BLaER1 treated with 17β-estradiol and CSF1 and Interleukin-3, amounts not matched to agents 10 nM and 100 nM (cell line): ENCODE results near the gene UBE2U.

Source experiments
- H3K27ac ChIP-seq, 11 experiments: shearing (Covaris generic); formaldehyde crosslinking; 2 replicates each; pipeline ENCODE4 v1.8.1; 2022
- H3K27me3 ChIP-seq, 11 experiments: shearing (Covaris generic); formaldehyde crosslinking; 2 replicates each; pipeline ENCODE4 v1.8.1; 2022
- H3K36me3 ChIP-seq, 11 experiments: shearing (Covaris generic); formaldehyde crosslinking; 2 replicates each; pipeline ENCODE4 v1.8.1; 2022
- H3K4me1 ChIP-seq, 10 experiments: shearing (Covaris generic); formaldehyde crosslinking; 2 replicates each; pipeline ENCODE4 v1.8.1; 2022
- H3K4me2 ChIP-seq, 11 experiments: shearing (Covaris generic); formaldehyde crosslinking; 2 replicates each; pipeline ENCODE4 v1.8.1; 2022
- H3K4me3 ChIP-seq, 10 experiments: shearing (Covaris generic); formaldehyde crosslinking; 2 replicates each; pipeline ENCODE4 v1.8.1; 2022
- H3K9ac ChIP-seq, 11 experiments: shearing (Covaris generic); formaldehyde crosslinking; 2 replicates each; pipeline ENCODE4 v1.8.1; 2022
- H3K9me3 ChIP-seq, 11 experiments: shearing (Covaris generic); formaldehyde crosslinking; replicated peaks in 1 of 11; 2 replicates each; pipeline ENCODE4 v1.8.1; 2022
- H4K20me1 ChIP-seq, 11 experiments: shearing (Covaris generic); formaldehyde crosslinking; 2 replicates each; pipeline ENCODE4 v1.8.1; 2022
- Cebpa-rat ChIP-seq, 11 experiments: shearing (Covaris generic); IDR thresholded peaks; 2 replicates each; pipeline ENCODE4 v1.8.1; 2022

UBE2U gene

GRCh38 chr1:64263335-64263734 lies 59.9 kb downstream of the UBE2U start:
- Histone ChIP-seq H3K36me3 (no peaks in the 10 kb centered on the region), H3K27me3 (no peaks in the 10 kb centered on the region), H3K9ac (no peak overlapping the region), H3K27ac (no peak overlapping the region), H3K4me3 (no peak overlapping the region), H3K4me2 (no peak overlapping the region), H3K9me3 (no peaks in the 10 kb centered on the region), H4K20me1 (no peaks in the 10 kb centered on the region), H3K4me1 (peaks cover 0 to 3% (median 0%) of the 10 kb centered on the region in 10 experiments; a peak in 1 of 20 replicates)
- no peak for TF ChIP-seq Cebpa-rat (IDR thresholded peaks at IDR 0.05)

- Histone ChIP-seq H3K9ac (no peak overlapping the region), H3K36me3 (no peaks in the 10 kb centered on the region), H3K4me2 (no peak overlapping the region), H3K4me3 (no peak overlapping the region), H3K4me1 (peaks cover 0 to 3% (median 0%) of the 10 kb centered on the region in 10 experiments; a peak in 1 of 20 replicates), H4K20me1 (no peaks in the 10 kb centered on the region), H3K9me3 (no peaks in the 10 kb centered on the region), H3K27me3 (no peaks in the 10 kb centered on the region), H3K27ac (no peak overlapping the region)
- no peak for TF ChIP-seq Cebpa-rat (IDR thresholded peaks at IDR 0.05)
Observed at GRCh38 chr1:64263856-64264255, 60.4 kb downstream of the UBE2U start.

GRCh38 chr1:64265141-64265540 lies 61.7 kb downstream of the UBE2U start:
- Histone ChIP-seq H3K4me2 (no peak overlapping the region), H3K4me3 (no peak overlapping the region), H4K20me1 (no peaks in the 10 kb centered on the region), H3K27ac (no peak overlapping the region), H3K4me1 (peaks cover 0 to 7% (median 2%) of the 10 kb centered on the region in 10 experiments; a peak in 9 of 20 replicates), H3K36me3 (no peaks in the 10 kb centered on the region), H3K9me3 (no peaks in the 10 kb centered on the region), H3K9ac (no peak overlapping the region), H3K27me3 (no peaks in the 10 kb centered on the region)
- no peak for TF ChIP-seq Cebpa-rat (IDR thresholded peaks at IDR 0.05)

- Histone ChIP-seq H3K4me2 (no peak overlapping the region), H3K4me1 (peaks cover 0 to 7% (median 2%) of the 10 kb centered on the region in 10 experiments; a peak in 9 of 20 replicates), H3K4me3 (no peak overlapping the region), H3K9me3 (no peaks in the 10 kb centered on the region; a peak in 1 of 22 replicates), H3K36me3 (no peaks in the 10 kb centered on the region), H3K27me3 (no peaks in the 10 kb centered on the region), H3K9ac (no peak overlapping the region), H3K27ac (no peak overlapping the region), H4K20me1 (no peaks in the 10 kb centered on the region)
- TF ChIP-seq Cebpa-rat (IDR thresholded peaks at IDR 0.05): no peak
Observed at GRCh38 chr1:64266991-64267390, 63.6 kb downstream of the UBE2U start.

- Histone ChIP-seq H3K4me1 (peaks cover 0 to 7% (median 2%) of the 10 kb centered on the region in 10 experiments; a peak in 9 of 20 replicates), H4K20me1 (no peaks in the 10 kb centered on the region), H3K4me3 (no peak overlapping the region), H3K9me3 (peaks cover 0 to 13% (median 12%) of the 10 kb centered on the region in 11 experiments; a peak in 14 of 22 replicates), H3K27ac (no peak overlapping the region), H3K9ac (no peak overlapping the region), H3K4me2 (peak overlapping the region in 4 of 11 experiments; percentile 6 to 37 (median 22); a peak in 4 of 22 replicates), H3K27me3 (no peaks in the 10 kb centered on the region), H3K36me3 (no peaks in the 10 kb centered on the region)
- TF ChIP-seq Cebpa-rat (IDR thresholded peaks at IDR 0.05): no peak
Observed at GRCh38 chr1:64268653-64269557, 65.5 kb downstream of the UBE2U start.

- no peak overlapping the region for H3K9ac ChIP-seq
- H3K4me3 ChIP-seq: no peak overlapping the region
- no peaks in the 10 kb centered on the region for H4K20me1 ChIP-seq
- H3K9me3 ChIP-seq: peaks cover 0 to 15% (median 12%) of the 10 kb centered on the region in 11 experiments; a peak in 14 of 22 replicates
- H3K27me3 ChIP-seq: no peaks in the 10 kb centered on the region
- TF ChIP-seq Cebpa-rat (IDR thresholded peaks at IDR 0.05): no peak
- H3K36me3 ChIP-seq: no peaks in the 10 kb centered on the region
- H3K4me2 ChIP-seq: peak overlapping the region in 4 of 11 experiments; percentile 6 to 37 (median 22); a peak in 4 of 22 replicates
- H3K4me1 ChIP-seq: peaks cover 0 to 7% (median 2%) of the 10 kb centered on the region in 10 experiments; a peak in 9 of 20 replicates
- H3K27ac ChIP-seq: no peak overlapping the region
Observed at GRCh38 chr1:64269558-64269884, 66.1 kb downstream of the UBE2U start.

GRCh38 chr1:64280001-64280400 lies 76.6 kb downstream of the UBE2U start:
- peaks cover 0 to 18% (median 9%) of the 10 kb centered on the region in 10 experiments; a peak in 12 of 20 replicates for H3K4me1 ChIP-seq
- no peak for TF ChIP-seq Cebpa-rat (IDR thresholded peaks at IDR 0.05)
- peaks cover 0 to 11% (median 0%) of the 10 kb centered on the region in 11 experiments; a peak in 3 of 22 replicates for H3K9me3 ChIP-seq
- no peak overlapping the region for H3K9ac ChIP-seq
- no peaks in the 10 kb centered on the region for H3K36me3 ChIP-seq
- no peaks in the 10 kb centered on the region for H4K20me1 ChIP-seq
- H3K4me2 ChIP-seq: no peak overlapping the region
- H3K27me3 ChIP-seq: no peaks in the 10 kb centered on the region
- H3K27ac ChIP-seq: no peak overlapping the region
- H3K4me3 ChIP-seq: no peak overlapping the region

- Histone ChIP-seq H3K9ac (no peak overlapping the region), H3K36me3 (no peaks in the 10 kb centered on the region), H3K27ac (no peak overlapping the region), H3K4me2 (peak overlapping the region in 8 of 11 experiments; percentile 8 to 58 (median 20); a peak in 9 of 22 replicates), H3K4me1 (peaks cover 0 to 33% (median 15%) of the 10 kb centered on the region in 10 experiments; a peak in 12 of 20 replicates), H3K4me3 (no peak overlapping the region), H3K27me3 (no peaks in the 10 kb centered on the region), H3K9me3 (peaks cover 0 to 17% (median 0%) of the 10 kb centered on the region in 11 experiments; a peak in 4 of 22 replicates), H4K20me1 (no peaks in the 10 kb centered on the region)
- TF ChIP-seq Cebpa-rat (IDR thresholded peaks at IDR 0.05): no peak
Observed at GRCh38 chr1:64282351-64282750, 78.9 kb downstream of the UBE2U start.

- TF ChIP-seq Cebpa-rat (IDR thresholded peaks at IDR 0.05): no peak
- H3K4me3 ChIP-seq: no peak overlapping the region
- H3K9me3 ChIP-seq: peaks cover 6 to 30% (median 14%) of the 10 kb centered on the region in 11 experiments; a peak in 16 of 22 replicates
- H3K9ac ChIP-seq: no peak overlapping the region
- H3K36me3 ChIP-seq: 0 out of 22 replicates have a peak, but pooled peaks cover 0 to 6% (median 0%) of the 10 kb centered on the region in 11 experiments
- no peaks in the 10 kb centered on the region for H3K27me3 ChIP-seq
- H3K4me2 ChIP-seq: peak overlapping the region in 6 of 11 experiments; percentile 4 to 57 (median 32); a peak in 11 of 22 replicates
- no peak overlapping the region for H3K27ac ChIP-seq
- H4K20me1 ChIP-seq: no peaks in the 10 kb centered on the region
- H3K4me1 ChIP-seq: peaks cover 0 to 39% (median 13%) of the 10 kb centered on the region in 10 experiments; a peak in 12 of 20 replicates
Observed at GRCh38 chr1:64287071-64287470, 83.6 kb downstream of the UBE2U start.
